ENCODE results near the gene PARVB. TPM values are rescaled to one million over a fixed set of nuclear protein-coding genes. Genes with fewer than 3 reads are reported as not detected.

The PARVB gene
- total and polyA plus RNA-seq, 2 of the 8 experiments (the other 6 are each of a cell fraction or from before 2014, with no cell fraction given): 14.5 to 18.6 TPM

- TF ChIP-seq ATF2 (IDR thresholded peaks at IDR 0.05; ENCODE audit: low read length): no peak
- no peak for TF ChIP-seq RBBP5 (IDR thresholded peaks at IDR 0.05; ENCODE audit: borderline replicate concordance, low read depth, low read length)
- no peak for TF ChIP-seq YY1 (IDR thresholded peaks at IDR 0.05; ENCODE audit: low read depth, low read length)
Observed at GRCh38 chr22:44131989-44132685, 108.0 kb downstream of the PARVB start (continued).
